Measurements from ENCODE around the gene DPM3. TPM values are rescaled to one million over a fixed set of nuclear protein-coding genes. Genes with fewer than 3 reads are reported as not detected.

The DPM3 gene
- total and polyA plus RNA-seq, 2 of the 13 experiments (the other 11 are each of a cell fraction or from before 2014, with no cell fraction given): 23.2 to 53.4 TPM

GRCh38 chr1:155172732-155173477 is 32.6 kb upstream of the DPM3 start, which contains the start of gene KRTCAP2 (continued):
- TF ChIP-seq ZNF274 (CRISPR knock-in tag; IDR thresholded peaks at IDR 0.05) (peak; percentile 79; the same call in 1 of the 2 replicates), ZC3H4 (CRISPR knock-in tag; IDR thresholded peaks at IDR 0.05; ENCODE audit: borderline replicate concordance) (no peak), ZNF703 (CRISPR knock-in tag; IDR thresholded peaks at IDR 0.05; ENCODE audit: borderline replicate concordance) (no peak), ESRRA (CRISPR knock-in tag; IDR thresholded peaks at IDR 0.05; ENCODE audit: low read depth) (no peak; the same call in 1 of the 2 replicates), MIER3 (CRISPR knock-in tag; IDR thresholded peaks at IDR 0.05; ENCODE audit: borderline replicate concordance) (peak; percentile 93; the same call in 1 of the 2 replicates), RCOR2 (CRISPR knock-in tag; IDR thresholded peaks at IDR 0.05) (no peak), ZBTB49 (CRISPR knock-in tag; IDR thresholded peaks at IDR 0.05; ENCODE audit: borderline replicate concordance) (no peak), FOXM1 (CRISPR knock-in tag; IDR thresholded peaks at IDR 0.05) (no peak), CHD2 (IDR thresholded peaks at IDR 0.05; ENCODE audit: low read depth, low read length) (peak; percentile 59; the same call in 1 of the 2 replicates), ZNF672 (CRISPR knock-in tag; IDR thresholded peaks at IDR 0.05) (no peak), ZMYM4 (CRISPR knock-in tag; IDR thresholded peaks at IDR 0.05) (peak; percentile 96), MYC (CRISPR knock-in tag; IDR thresholded peaks at IDR 0.05; ENCODE audit: borderline replicate concordance) (peak; percentile 82), AGO1 (IDR thresholded peaks at IDR 0.05; ENCODE audit: low read depth, low read length, poor library complexity, severe bottlenecking) (peak; percentile 90), NKX3-1 (CRISPR knock-in tag; IDR thresholded peaks at IDR 0.05) (0 out of 2 replicates have a peak, but pooled peaks have one; percentile 52), RFXANK (CRISPR knock-in tag; IDR thresholded peaks at IDR 0.05) (0 out of 2 replicates have a peak, but pooled peaks have one; percentile 55), ZEB1 (IDR thresholded peaks at IDR 0.05; ENCODE audit: insufficient replicate concordance, low read depth) (peak; percentile 37), ZNF136 (CRISPR knock-in tag; IDR thresholded peaks at IDR 0.05; ENCODE audit: low read depth) (no peak; the same call in 1 of the 2 replicates), HOXA3 (CRISPR knock-in tag; IDR thresholded peaks at IDR 0.05) (peak; percentile 92), ZNF460 (CRISPR knock-in tag; IDR thresholded peaks at IDR 0.05; ENCODE audit: borderline replicate concordance) (no peak), GTF3A (CRISPR knock-in tag; conservative IDR thresholded peaks at IDR 0.05) (no peak), ATF4 (CRISPR knock-in tag; IDR thresholded peaks at IDR 0.05) (no peak), GMEB2 (CRISPR knock-in tag; IDR thresholded peaks at IDR 0.05; ENCODE audit: low read depth) (0 out of 2 replicates have a peak, but pooled peaks have one; percentile 41), PHF5A (CRISPR knock-in tag; IDR thresholded peaks at IDR 0.05; ENCODE audit: low read depth, unreplicated experiment) (no peak), RAD21 (CRISPR knock-in tag; IDR thresholded peaks at IDR 0.05) (peak; percentile 37; the same call in 1 of the 2 replicates), ZSCAN12 (CRISPR knock-in tag; IDR thresholded peaks at IDR 0.05) (no peak), BRCA1 (CRISPR knock-in tag; IDR thresholded peaks at IDR 0.05) (0 out of 2 replicates have a peak, but pooled peaks have one; percentile 47), CEBPG (CRISPR knock-in tag; IDR thresholded peaks at IDR 0.05) (peak; percentile 61), SMARCE1 (IDR thresholded peaks at IDR 0.05; ENCODE audit: borderline replicate concordance) (no peak)
